D721Med (cell line): ENCODE results near the gene EFCAB10.

ENCODE experiments used
- DNase-seq: peaks from one replicate; pipeline ENCODE4 v3.0.0; 2011; ENCODE audit warnings: low spot score; ENCODE audit not compliant: insufficient read length
- FAIRE-seq: peaks from 2 replicates; lab custom pipeline; 2011; peaks lifted over from hg19 to GRCh38; lab: Jason Lieb, UNC
- CTCF ChIP-seq: IDR thresholded peaks from 2 replicates; pipeline ENCODE4 v1.5.1; 2012; ENCODE audit warnings: mild to moderate bottlenecking, control low read depth; ENCODE audit not compliant: insufficient read depth; ENCODE audit errors: missing control alignments

EFCAB10 gene

GRCh38 chr7:105619590-105619989 is 38.3 kb upstream of the EFCAB10 start:
- DNase-seq: no peak
- FAIRE-seq: no peak
- no peak for TF ChIP-seq CTCF

GRCh38 chr7:105618016-105618296 is 36.7 kb upstream of the EFCAB10 start:
- no peak for TF ChIP-seq CTCF
- DNase-seq (no peak), FAIRE-seq (no peak)

GRCh38 chr7:105617280-105618015 is 36.2 kb upstream of the EFCAB10 start:
- FAIRE-seq (no peak), DNase-seq (no peak)
- no peak for TF ChIP-seq CTCF

- DNase-seq (no peak), FAIRE-seq (no peak)
- no peak for TF ChIP-seq CTCF
These were observed 33.1 kb upstream of the EFCAB10 start for GRCh38 chr7:105614341-105614840.

- DNase-seq (no peak), FAIRE-seq (no peak)
- TF ChIP-seq CTCF: no peak
These were observed 32.5 kb upstream of the EFCAB10 start for GRCh38 chr7:105613611-105614330.

GRCh38 chr7:105612806-105613205 is 31.5 kb upstream of the EFCAB10 start:
- DNase-seq: no peak
- FAIRE-seq: no peak
- TF ChIP-seq CTCF: no peak
